ENCODE data around the gene RBKS. TPM values are rescaled to one million over a fixed set of nuclear protein-coding genes. Genes with fewer than 3 reads are reported as not detected.

Gene RBKS
- total RNA-seq, 2 donors from 2014 or later = 1.0 to 7.6 TPM

DNA sequence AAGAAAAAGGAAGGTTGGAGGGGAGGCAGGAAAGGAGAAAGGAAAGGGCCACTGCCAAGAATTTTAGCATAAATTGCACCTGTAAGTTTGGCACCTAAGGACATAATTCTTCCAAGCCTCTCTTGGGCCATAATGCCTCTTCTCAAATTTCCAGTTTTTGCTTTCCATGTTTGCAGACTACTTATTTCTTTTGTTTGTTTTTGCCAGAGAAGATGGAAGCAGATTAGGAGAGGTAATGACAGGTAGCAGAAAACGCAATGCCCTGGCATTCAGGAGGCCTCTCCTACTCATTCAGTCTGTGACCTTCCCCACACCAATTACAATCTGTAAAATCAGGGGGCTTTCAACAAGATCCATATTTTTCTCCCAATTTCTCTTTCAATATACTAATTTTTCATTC is 61.9 kb downstream of the RBKS start:
- intact Hi-C loops (cut with DNase I) = no loop called here
- TF ChIP-seq, protein P1, sequence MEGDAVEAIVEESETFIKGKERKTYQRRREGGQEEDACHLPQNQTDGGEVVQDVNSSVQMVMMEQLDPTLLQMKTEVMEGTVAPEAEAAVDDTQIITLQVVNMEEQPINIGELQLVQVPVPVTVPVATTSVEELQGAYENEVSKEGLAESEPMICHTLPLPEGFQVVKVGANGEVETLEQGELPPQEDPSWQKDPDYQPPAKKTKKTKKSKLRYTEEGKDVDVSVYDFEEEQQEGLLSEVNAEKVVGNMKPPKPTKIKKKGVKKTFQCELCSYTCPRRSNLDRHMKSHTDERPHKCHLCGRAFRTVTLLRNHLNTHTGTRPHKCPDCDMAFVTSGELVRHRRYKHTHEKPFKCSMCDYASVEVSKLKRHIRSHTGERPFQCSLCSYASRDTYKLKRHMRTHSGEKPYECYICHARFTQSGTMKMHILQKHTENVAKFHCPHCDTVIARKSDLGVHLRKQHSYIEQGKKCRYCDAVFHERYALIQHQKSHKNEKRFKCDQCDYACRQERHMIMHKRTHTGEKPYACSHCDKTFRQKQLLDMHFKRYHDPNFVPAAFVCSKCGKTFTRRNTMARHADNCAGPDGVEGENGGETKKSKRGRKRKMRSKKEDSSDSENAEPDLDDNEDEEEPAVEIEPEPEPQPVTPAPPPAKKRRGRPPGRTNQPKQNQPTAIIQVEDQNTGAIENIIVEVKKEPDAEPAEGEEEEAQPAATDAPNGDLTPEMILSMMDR (IDR thresholded peaks at IDR 0.05) = no peak
- no peak for TF ChIP-seq POLR2A (IDR thresholded peaks at IDR 0.05)
- DNase-seq = no peak
- Histone ChIP-seq H3K27ac (no peak overlapping the region), H3K9me3 (no peaks in the 10 kb centered on the region), H3K4me1 (no peaks in the 10 kb centered on the region), H3K27me3 (no peaks in the 10 kb centered on the region), H3K36me3 (replicated peaks in 1 of 2; ENCODE audit: insufficient read depth in 1 of 2, low read depth in 2 of 2) (no peaks in the 10 kb centered on the region), H3K4me3 (no peak overlapping the region)
- WGBS, 2 donors = 45 to 58% methylated on average over 1 of the region's 1 CpG
- ATAC-seq = no peak

DNA sequence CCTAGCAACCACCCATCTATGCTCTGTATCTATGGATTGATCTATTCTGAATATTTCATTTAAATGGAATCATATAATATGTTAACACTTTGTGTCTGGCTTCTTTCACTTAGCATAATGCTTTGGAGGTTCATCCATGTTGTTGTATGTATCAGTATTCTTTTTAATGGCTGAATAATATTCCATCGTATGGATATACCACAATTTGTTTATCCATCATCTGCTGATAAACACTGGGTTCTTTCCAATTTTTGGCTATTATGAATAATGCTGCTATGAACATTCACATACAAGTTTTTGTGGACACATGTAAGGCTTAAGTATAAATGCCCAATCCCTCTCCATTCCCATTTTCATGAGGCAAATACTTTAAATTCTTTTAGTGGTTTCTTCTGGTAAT is 65.8 kb downstream of the RBKS start:
- ATAC-seq (no peak), DNase-seq (no peak)
- WGBS, 2 donors = 93 to 100% methylated on average over 1 of the region's 1 CpG
- H3K4me1 ChIP-seq = no peaks in the 10 kb centered on the region
- intact Hi-C loops (cut with DNase I) = no loop called here
- H3K27me3 ChIP-seq = no peaks in the 10 kb centered on the region
- H3K27ac ChIP-seq = no peak overlapping the region
- no peak for TF ChIP-seq POLR2A (IDR thresholded peaks at IDR 0.05)
- TF ChIP-seq, protein P1 (IDR thresholded peaks at IDR 0.05) = no peak
- H3K36me3 ChIP-seq (replicated peaks in 1 of 2; ENCODE audit: insufficient read depth in 1 of 2, low read depth in 2 of 2) = no peaks in the 10 kb centered on the region
- H3K9me3 ChIP-seq = no peaks in the 10 kb centered on the region
- no peak overlapping the region for H3K4me3 ChIP-seq

DNA sequence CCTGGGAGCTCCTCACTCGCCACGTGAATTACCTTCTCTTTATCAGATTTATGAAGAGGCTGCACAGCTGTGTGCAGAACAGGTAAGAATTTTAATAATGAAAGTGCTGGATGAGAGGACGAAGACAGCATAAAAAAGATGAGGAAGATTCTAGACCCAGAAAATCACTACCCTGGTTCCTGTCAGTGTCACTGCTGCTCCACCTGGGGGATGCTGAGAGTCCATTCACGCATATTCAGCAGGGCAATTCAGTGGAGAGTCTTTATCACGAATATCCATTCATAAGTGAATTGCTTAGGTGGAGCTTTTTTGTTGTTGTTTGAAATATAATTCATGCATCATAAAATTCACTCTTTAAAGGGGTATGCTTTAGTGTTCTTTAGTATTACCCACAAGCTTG is 66.6 kb downstream of the RBKS start:
- no peak overlapping the region for H3K4me3 ChIP-seq
- H3K9me3 ChIP-seq = no peaks in the 10 kb centered on the region
- DNase-seq = no peak
- H3K27ac ChIP-seq = no peak overlapping the region
- intact Hi-C loops (cut with DNase I) = no loop called here
- 89 to 93% methylated on average over 5 of the region's 5 CpGs for WGBS, 2 donors
- no peaks in the 10 kb centered on the region for H3K27me3 ChIP-seq
- TF ChIP-seq, protein P1 (IDR thresholded peaks at IDR 0.05) = no peak
- TF ChIP-seq POLR2A (IDR thresholded peaks at IDR 0.05) = no peak
- no peak for ATAC-seq
- no peaks in the 10 kb centered on the region for H3K4me1 ChIP-seq
- no peaks in the 10 kb centered on the region for H3K36me3 ChIP-seq (replicated peaks in 1 of 2; ENCODE audit: insufficient read depth in 1 of 2, low read depth in 2 of 2)

DNA sequence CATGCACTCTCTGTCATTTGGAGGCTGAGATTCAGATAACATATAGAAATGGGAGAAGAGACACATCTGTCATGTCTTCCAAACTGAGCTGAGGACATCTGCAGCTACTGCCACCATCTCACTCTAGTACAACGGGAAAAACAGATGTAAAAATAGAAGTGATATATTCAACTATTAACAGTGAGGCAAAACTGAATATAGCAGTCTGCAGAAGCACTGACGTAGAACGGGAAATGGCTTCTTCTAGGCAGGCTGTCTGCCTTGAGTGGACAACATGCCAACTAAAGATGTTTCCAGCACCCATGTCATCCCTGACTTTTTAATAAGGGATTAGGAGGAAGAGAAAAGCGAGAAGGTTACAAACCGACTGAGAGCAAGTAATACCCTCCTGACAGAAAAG is 67.1 kb downstream of the RBKS start:
- H3K4me3 ChIP-seq = no peak overlapping the region
- TF ChIP-seq, protein P1 (IDR thresholded peaks at IDR 0.05) = no peak
- TF ChIP-seq POLR2A (IDR thresholded peaks at IDR 0.05) = no peak
- ATAC-seq (no peak), DNase-seq (no peak)
- WGBS, 2 donors = 88 to 92% methylated on average over 5 of the region's 5 CpGs
- no peaks in the 10 kb centered on the region for H3K36me3 ChIP-seq (replicated peaks in 1 of 2; ENCODE audit: insufficient read depth in 1 of 2, low read depth in 2 of 2)
- no peaks in the 10 kb centered on the region for H3K27me3 ChIP-seq
- no peaks in the 10 kb centered on the region for H3K9me3 ChIP-seq
- H3K4me1 ChIP-seq = no peaks in the 10 kb centered on the region
- H3K27ac ChIP-seq = no peak overlapping the region
- intact Hi-C loops (cut with DNase I) = no loop called here

DNA sequence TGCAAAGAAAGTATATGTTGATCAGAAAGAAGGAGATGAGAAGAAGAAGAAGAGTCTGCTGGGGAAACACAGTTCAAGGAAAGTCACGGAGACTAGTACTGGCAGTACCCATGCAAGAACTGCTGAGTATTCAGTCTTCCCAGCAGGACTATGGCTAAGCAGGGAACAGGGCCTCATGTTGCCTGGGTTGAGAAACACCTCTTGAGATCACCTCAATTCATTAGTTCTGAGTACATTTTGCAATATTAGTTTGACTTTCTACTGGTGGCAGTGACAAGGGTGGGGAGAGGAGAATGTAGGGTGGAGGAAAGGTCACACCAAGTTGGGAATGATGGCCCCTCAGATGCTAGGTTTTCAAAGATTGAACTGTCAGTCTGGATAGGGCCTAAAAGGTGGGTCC is 68.1 kb downstream of the RBKS start:
- intact Hi-C loops (cut with DNase I) = no loop called here
- no peak for DNase-seq
- no peak for ATAC-seq
- TF ChIP-seq POLR2A (IDR thresholded peaks at IDR 0.05) = no peak
- TF ChIP-seq, protein P1 (IDR thresholded peaks at IDR 0.05) = no peak
- Histone ChIP-seq H3K27ac (no peak overlapping the region), H3K4me1 (no peaks in the 10 kb centered on the region), H3K36me3 (replicated peaks in 1 of 2; ENCODE audit: insufficient read depth in 1 of 2, low read depth in 2 of 2) (no peaks in the 10 kb centered on the region), H3K4me3 (no peak overlapping the region), H3K27me3 (no peaks in the 10 kb centered on the region), H3K9me3 (no peaks in the 10 kb centered on the region)
- 100% methylated on average over 1 of the region's 1 CpG for WGBS, 2 donors
